OCI-LY1 (cell line): ENCODE data around the gene FAXC.

Experiments used
- EZH2 ChIP-seq: fragments of 200-600 bp; sonication (generic), shearing (Covaris generic); IDR thresholded peaks from 2 replicates; pipeline ENCODE4 v1.8.0; 2017; ENCODE audit warnings: borderline replicate concordance, mixed run types, mild to moderate bottlenecking, antibody characterized with exemption, low read length, moderate library complexity, mixed read lengths
- TF ChIP-seq, protein P1 (sequence below): fragments of 200-600 bp; sonication (generic), shearing (Covaris generic); IDR thresholded peaks from 2 replicates; pipeline ENCODE4 v1.5.1; 2017; ENCODE audit warnings: mild to moderate bottlenecking, antibody characterized with exemption, low read length, moderate library complexity, mixed read lengths

GRCh38 chr6:99295276-99295675 lies 54.2 kb downstream of the FAXC start:
- TF ChIP-seq, protein P1, sequence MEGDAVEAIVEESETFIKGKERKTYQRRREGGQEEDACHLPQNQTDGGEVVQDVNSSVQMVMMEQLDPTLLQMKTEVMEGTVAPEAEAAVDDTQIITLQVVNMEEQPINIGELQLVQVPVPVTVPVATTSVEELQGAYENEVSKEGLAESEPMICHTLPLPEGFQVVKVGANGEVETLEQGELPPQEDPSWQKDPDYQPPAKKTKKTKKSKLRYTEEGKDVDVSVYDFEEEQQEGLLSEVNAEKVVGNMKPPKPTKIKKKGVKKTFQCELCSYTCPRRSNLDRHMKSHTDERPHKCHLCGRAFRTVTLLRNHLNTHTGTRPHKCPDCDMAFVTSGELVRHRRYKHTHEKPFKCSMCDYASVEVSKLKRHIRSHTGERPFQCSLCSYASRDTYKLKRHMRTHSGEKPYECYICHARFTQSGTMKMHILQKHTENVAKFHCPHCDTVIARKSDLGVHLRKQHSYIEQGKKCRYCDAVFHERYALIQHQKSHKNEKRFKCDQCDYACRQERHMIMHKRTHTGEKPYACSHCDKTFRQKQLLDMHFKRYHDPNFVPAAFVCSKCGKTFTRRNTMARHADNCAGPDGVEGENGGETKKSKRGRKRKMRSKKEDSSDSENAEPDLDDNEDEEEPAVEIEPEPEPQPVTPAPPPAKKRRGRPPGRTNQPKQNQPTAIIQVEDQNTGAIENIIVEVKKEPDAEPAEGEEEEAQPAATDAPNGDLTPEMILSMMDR, result no peak
- TF ChIP-seq EZH2, result no peak
